Fibroblast of upper back skin (primary cell): ENCODE data around the gene GRIN1.

ENCODE experiments used
- DNase-seq: peaks from one replicate; pipeline ENCODE4 v3.0.0-alpha.2; 2013

The GRIN1 gene

DNA sequence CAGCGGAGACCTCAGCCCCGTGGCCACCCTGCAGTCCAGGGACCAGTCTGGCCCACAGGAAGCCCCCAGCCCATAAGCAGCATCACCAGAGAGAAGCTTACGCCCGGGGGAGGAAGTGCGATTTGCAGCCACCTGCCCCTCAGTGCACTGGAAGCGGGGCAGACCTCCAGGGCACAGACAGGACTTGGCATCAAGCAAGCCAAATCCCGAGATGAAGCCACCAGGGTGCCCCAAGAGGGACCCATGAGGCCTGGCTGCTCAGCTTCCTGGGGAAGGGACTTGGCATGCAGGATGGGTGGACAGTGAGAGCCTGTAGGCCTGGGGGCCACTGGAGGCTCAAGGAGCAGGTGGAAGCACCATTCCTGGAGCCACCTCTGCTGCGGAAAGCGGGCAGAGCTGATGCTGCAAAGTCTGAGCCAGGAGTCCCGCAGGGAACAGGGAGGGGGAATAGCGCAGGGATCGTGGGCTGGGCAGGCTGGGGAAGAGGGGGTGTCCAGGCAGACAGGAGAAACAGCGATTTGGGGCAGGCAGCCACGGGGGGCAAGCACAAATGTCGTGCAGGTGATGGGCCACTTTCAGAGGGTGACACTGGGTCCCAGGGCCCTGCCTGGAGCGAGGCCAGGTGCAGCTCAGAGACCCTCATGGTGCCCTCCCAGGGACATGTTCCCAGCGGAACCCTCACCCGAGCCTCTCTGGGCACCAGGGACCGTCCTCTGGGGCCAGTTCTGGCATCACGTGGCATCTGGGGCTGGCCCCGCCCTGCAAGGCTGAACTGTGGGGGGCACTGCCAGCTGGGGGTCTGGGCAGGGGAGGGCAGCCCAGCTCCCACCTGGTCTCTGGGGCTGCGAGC, 27.7 kb downstream of the GRIN1 start:
- DNase-seq: no peak

DNA sequence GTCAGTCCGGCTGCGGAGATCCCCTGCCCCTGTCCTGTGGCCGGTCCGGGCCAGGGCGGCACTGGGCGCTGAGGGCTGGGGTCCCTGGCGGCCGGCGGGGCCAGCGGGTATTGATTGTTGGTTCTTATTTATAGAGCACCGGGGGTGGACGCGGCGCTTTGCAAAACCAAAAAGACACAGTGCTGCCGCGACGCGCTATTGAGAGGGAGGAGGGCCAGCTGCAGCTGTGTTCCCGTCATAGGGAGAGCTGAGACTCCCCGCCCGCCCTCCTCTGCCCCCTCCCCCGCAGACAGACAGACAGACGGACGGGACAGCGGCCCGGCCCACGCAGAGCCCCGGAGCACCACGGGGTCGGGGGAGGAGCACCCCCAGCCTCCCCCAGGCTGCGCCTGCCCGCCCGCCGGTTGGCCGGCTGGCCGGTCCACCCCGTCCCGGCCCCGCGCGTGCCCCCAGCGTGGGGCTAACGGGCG, 28.4 kb downstream of the GRIN1 start:
- DNase-seq: no peak

DNA sequence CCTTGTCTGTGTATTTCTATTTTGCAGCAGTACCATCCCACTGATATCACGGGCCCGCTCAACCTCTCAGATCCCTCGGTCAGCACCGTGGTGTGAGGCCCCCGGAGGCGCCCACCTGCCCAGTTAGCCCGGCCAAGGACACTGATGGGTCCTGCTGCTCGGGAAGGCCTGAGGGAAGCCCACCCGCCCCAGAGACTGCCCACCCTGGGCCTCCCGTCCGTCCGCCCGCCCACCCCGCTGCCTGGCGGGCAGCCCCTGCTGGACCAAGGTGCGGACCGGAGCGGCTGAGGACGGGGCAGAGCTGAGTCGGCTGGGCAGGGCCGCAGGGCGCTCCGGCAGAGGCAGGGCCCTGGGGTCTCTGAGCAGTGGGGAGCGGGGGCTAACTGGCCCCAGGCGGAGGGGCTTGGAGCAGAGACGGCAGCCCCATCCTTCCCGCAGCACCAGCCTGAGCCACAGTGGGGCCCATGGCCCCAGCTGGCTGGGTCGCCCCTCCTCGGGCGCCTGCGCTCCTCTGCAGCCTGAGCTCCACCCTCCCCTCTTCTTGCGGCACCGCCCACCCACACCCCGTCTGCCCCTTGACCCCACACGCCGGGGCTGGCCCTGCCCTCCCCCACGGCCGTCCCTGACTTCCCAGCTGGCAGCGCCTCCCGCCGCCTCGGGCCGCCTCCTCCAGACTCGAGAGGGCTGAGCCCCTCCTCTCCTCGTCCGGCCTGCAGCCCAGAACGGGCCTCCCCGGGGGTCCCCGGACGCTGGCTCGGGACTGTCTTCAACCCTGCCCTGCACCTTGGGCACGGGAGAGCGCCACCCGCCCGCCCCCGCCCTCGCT, 29.0 kb downstream of the GRIN1 start:
- DNase-seq: no peak

DNA sequence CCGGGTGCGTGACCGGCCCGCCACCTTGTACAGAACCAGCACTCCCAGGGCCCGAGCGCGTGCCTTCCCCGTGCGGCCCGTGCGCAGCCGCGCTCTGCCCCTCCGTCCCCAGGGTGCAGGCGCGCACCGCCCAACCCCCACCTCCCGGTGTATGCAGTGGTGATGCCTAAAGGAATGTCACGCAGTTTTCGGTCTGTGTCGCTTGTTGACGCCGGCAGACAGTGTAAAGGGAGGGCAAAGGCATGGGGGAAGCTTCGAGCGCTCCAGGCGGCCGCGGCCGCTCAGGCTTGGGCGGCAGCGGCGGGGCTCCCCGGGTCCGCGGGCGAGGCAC, 29.6 kb downstream of the GRIN1 start:
- no peak for DNase-seq

DNA sequence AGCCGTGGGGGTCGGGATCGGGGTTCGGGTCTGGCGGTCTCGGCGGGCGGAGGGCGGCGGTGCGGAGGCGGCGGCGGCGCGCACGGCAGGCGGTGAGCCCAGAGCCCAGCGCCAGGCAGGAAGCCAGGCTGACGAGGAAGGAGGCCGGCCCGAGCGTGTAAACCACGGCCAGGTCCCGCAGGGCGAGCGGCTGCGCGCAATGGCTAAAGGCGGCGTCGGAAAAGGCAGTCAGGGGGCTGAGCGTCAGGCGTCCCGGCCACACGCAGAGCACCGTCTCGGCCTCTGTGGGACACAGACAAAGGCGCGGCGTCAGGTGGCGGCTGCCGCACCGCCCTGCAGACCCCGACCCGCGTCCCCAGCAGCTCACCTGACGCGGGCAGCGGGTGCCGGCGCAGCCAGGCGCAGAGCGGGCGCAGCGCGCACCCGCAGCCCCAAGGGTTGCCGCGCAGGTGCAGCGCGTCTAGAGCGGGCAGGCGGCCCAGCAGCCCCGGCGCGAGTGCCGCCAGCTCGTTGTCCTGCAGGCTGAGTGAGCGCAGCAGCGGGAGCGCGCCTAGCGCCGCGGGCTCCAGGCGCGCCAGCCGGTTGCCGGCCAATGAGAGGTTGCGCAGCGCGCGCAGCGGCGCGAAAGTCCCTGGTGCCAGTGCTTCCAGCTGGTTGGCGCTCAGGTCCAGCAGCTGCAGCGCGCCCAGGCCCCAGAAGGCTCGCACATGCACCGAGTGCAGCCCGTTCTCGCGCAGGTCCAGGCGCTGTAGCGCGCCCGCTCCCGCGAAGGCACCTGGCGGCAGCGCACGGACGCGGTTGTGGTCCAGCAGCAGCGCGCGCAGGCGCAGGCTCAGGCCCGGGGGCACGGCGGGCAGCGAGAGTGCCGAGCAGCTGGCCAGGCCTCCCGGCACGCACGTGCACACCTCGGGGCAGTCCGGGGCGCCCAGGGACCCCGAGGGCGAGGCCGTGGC, 30.2 kb downstream of the GRIN1 start:
- no peak for DNase-seq

DNA sequence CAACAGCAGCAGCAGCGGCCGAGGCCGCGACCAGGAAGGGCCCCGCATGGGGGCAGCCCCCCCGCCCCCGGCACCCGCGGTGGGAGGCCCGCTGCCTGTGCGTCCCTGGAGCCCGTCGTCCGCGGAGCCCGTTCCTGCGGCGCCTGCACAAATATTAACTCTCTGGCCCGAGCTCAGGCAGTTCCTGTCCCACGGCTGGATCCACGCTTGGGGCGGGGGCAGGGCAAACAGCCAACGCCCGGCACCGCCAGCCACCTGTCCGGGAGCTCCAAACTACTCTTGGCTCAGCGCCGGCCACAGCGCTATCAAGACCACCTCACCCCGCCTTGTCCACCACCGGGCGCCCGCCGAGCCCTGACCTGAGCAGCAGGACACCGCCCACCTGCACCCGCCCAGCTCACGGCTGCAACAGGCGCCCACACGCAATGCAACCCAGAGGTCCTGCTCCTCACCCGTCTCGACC, 31.0 kb downstream of the GRIN1 start, which contains the start of gene LRRC26:
LRRC26 (minus strand) TSS at position 156 of the 463 bp plus-strand sequence; CDS start at position 48, 108 bp downstream.
- DNase-seq: no peak

DNA sequence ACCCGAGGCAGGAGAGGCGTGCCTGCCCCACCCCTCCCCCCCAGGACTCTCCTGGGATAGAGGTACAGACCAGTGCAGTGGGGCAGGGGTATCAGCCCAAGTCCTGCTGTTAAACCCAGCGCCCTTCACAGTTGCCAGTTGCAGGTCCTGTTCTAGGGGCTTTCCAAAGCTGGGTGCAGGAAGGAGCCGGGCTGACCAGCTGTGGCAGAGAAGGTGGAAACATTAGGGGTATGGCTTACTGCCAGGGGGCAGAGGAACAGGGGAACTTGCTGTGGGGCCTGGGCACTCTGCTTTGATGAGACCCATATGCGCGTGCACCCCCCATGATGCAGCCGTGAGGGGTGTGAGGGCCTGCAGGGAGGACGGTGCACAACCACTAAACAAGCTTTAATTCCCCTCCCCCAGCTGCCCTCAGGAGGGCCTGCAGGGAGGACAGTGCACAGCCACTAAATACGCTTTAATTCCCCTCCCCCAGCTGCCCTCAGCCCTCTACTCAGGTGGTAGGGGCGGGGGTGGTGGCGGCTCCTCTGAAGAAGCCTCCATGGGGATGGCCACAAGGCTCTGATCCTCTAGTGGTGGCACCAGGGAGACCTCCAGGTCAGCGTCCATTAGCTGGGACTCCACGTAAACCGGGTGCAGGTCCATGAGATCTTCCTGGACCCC, 31.7 kb downstream of the GRIN1 start:
- no peak for DNase-seq

DNA sequence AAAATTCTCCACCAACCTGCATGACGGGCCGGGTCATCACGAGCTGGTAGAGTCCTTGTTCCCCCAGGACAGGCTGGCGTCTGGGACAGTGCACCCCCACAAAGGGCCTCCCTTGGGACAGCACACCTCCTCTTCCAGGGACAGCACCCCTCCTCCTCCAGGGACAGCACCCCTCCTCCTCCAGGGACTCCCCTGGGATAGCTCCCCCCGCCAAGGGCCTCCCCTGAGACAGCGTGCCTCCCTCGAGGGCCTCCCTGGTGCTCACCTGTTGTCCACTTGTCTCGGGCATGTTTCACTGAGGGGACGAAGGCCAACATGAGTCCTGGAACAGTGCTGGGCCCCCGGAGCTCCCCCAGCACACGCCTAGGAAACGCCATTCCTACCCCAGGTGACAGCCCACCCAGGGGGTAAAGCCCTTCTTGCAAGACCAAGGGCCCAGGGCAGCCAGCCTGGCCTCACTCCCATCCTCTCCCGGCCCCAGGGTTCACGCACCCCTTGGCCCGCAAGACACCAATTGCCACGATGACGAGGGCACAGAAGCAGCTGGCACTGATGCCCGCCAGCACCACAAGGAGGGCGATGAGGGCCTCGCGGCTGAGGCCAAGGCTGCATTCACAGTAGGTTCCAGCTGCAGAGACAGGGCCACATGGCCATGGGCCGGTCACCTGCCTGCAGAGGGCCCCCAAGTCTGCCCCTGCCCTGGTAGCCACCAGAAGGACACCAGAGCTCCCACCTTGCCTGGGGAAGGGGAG, 32.4 kb downstream of the GRIN1 start:
- no peak for DNase-seq

DNA sequence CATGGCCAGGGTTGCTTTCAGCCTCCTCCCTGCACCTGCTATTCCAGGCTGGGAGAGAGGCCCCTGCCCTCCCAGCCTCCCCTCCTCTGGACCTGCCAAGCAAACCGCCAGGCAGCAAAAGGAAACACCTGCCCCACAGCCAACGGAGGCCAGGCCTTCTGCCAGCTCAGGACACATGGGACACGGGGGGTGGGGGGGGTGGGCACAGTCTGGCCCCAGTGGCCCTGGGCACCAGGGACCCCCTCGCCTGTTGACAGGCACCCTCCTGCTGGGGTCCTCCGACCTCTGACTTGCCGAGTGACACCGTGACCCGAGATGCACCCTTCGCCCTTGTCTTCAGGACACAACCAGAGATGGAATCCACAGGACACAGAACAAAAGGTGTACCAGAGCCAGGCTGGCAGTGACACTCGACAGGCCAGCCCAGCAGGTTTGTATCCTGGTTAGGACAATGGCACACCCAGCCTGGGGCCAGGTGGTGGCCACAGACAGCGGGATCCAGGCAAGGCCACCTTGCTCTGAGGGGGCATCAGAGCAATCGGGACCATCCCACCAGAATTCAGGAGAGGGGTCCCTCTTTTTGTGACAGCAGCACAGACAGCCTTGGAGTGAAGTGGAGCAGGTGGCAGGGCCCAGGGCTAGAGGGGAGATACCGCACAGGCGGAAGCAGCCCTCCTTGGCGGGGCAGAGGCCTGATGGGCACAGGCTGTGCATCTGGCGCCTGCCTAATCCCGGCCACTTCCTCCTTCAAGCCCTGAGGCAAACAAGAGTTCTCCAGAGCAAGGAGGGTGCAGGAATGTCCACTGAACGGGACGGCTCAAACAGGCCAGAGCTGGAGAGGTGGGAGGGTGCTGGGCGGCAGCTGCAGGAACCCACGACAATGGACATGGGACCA, 34.2 kb downstream of the GRIN1 start:
- no peak for DNase-seq

DNA sequence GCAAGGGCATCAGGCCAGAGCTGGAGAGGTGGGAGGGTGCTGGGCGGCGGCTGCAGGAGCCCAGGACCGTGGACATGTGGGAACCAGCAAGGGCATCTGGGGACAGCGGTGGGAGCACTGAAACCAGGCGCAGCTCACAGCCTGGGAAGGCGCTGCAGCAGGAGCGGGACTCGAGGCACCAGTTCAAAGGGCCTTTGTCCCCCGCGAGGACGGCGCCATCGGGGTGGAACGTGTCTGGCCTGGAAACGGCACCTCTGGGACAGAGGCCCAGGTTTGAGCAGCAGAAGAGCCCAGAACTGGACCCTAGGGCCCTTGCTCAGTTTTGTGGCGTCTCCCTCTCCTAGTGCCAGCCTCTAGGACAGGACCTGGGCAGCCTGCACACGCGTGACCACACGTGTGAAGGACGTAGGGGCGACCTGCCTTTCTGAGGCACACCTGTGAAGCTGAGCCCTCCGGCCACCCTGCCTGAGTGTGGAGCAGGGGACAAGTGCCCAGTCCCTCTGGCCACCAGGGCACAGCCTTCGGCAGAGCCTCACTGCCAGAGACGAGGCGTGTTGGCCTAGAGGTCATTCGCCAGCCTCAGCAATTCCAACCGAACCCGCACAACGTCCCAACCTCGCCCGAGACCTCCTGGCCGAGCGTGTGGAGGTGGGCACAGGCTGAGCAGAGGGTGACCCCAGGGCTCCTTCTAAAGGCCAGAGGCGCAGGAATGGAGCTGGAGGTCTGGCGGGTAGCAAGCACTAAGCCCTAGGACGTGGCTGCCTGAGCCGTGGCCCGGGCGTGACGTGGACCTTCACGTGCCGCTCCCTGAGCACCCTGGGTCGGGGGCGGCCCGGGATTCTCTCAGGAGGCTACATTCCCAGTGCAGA, 35.1 kb downstream of the GRIN1 start:
- DNase-seq: no peak

DNA sequence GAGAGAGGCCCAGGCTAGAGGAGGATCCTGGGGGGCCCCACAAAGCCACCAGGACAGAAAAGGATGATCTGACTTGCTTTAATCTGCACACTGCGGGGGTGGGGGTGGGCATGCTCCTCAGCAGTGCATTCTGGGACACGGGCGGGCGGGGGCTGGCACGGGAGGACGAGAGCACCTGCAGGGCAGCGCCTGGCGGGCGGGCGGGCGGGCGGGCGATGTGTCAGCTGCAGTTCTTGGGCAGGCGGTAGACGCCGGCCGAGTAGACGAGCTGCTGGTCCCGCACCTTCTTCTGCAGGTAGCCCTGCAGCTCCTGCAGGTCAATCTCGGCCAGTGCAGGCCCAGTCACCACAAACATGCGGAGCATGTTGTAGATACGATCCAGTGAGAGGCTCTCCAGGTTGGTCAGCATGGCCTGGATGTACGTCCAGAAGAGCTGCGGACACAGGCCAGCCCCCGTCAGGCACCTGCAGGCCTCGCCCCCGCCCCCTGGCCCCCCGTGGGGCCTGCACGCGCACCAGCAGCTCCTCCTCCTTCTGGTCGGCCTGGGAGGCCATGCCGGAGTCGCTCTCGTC, 35.9 kb downstream of the GRIN1 start:
- no peak for DNase-seq

DNA sequence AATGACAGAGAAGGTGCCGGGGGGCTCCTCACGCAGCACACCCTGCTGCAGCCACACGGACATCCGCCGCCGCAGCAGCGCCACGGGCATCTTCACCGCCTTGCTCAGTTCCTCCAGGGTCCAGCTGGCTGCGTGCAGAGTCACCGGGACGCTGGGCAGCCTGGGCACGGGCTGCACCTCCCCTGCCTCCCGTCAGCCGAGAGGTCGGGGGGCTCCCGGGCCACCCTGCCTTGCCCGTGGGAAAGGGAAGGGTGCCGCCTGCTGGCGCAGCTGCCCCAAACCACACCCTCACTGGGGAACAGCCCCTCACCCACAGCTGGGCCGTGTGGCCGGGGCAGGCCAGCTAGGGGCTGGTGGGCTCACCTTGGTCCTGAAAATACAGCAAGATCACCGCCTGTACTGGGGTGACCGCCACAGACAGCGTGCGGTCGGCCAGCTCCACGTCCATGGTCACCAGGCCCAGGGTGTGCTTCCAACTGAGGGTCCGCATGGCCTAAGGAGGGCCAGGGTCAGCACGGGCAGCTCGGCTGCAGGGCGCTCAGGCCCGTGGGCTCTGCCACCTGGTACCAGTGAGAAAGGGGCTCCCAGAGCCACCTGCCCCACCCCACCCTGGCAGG, 36.5 kb downstream of the GRIN1 start:
- no peak for DNase-seq

DNA sequence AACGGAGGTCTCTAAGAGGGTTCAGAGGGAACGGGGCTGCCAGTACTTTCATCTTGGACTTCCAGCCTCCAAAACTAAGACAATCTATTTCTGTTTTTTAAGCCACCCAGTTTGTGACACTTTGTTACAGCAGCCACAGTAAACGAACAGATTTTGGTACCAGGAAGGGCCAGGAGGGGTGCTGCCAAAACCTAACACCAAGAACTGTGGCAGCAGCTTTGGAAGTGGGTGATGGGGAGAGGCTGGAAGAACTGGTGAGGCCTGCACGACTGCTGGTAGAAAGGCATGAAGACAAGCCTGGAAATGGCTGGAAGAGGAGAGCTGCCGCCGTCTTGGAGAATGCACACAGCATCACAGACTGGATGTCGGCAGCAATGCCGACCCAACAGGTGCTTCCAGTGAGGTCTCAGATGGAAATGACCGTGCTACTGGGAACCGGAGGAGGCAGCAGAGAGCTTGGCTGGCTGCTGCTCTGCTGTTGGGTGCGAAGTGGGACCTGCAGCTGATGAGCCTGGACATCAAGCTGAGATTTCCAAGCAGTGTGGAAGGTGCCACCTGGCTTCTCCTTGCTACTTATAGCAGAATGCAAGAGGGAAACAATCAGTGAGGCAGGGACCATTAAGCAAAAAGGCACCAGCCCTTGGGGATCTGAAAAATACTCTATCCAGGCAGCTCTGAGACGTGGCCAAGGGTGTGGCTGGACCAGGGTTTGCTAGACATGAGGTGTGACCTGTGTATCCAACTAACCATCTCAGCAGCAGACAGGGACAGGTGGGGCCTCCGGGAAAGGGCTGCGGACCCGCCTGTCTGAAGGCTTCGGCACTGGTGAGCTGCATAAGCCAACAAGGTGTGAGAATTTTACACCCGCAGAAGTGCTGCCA, 37.6 kb downstream of the GRIN1 start:
- peak; percentile 18 for DNase-seq

DNA sequence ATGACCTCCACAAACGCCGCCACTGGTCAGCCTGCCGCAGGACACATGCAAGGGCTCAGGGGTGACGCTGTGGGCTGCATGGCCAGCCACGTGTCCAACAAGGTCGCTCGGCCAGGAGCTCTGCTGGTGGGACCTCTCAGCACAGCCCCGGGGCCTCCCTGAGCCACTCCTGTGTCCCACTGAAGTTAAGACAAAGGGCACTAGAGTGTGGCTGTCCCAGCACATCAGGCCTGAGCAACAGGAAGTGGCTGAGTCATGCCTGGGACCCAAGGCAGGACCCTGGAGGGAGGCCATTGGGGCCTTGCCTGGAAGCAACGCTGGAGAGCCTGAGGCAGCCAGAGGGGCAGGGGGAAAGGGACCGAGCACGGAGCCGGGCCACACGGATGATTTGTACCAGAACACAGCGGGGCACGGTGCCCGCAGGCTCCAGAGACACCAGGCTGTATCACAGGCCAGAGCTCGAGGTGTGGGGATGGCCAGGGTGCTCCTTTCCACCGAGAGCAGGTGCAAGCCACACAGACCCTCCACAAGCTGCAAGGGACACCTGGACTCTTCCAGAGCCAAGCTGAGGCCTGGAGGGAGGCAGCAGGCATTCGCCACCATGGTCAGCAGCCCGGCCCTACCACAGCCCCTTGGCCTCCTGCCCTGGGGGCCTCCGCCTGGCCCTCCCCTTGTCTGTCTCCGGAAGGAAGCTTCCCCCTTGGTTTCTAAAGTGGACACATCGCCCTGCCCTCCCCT, 39.4 kb downstream of the GRIN1 start:
- no peak for DNase-seq

DNA sequence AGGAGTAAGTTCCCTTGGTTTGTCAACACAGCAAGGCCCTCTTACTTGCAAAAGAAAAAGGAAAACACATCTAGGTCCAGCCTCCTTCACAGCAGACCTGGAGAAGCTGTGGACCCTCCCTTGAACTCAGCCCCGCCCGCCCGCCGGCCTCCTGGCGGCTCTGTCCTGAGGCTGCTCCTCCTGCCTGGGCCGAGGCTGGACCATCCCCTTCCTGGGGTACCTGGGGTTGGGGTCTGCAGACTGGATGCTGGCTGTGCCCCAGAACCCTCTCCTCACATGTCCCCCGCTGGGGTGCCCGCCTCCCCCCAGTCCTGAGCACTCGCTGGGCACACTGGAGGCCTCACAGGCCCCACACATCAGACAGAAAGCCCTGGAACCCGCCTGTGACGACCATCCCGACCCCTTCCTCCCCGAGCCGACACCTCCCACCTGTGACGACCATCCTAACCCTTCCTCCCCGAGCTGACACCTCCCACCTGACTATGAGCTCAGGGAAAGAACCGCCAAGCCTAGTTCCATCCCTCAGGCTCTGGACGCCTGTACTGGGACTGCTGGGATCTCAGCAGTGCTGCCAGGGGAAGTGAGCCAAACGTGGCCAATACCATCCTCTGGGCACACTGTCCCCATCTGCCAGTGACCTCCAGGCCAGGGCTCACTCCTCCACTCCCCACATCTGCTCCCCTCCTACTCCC, 40.1 kb downstream of the GRIN1 start:
- DNase-seq: no peak

DNA sequence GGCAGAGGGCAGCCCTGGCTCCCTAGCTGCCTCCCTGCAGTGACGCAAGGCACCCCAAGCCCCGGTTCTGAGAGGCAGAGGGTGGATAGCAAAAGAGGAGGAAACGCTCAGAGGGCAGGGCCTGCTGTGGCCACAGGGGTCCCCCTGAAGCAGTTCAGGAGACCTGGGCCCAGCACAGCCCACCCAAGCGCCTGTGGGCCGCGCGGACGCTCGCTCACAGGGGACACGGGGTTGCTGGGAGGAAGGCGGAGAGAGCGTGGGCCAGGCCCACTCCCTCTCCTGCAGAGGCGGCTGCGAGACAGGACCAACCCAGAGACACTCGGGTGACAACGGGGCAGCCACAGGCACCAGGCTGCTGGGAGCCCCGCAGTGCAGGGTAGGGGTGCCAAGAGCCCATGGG, 40.8 kb downstream of the GRIN1 start:
- no peak for DNase-seq
